Measurements from ENCODE around the gene DTHD1. TPM values are rescaled to one million over a fixed set of nuclear protein-coding genes. Genes with fewer than 3 reads are reported as not detected.

The DTHD1 gene
- total RNA-seq, 1 donor from 2014 or later = not detected

- Histone ChIP-seq H2AFZ (replicated peaks) (peak overlapping the region; percentile 100), H3K79me2 (ENCODE audit: low read depth) (no peaks in the 10 kb centered on the region), H3K36me3 (no peaks in the 10 kb centered on the region), H3K9ac (no peak overlapping the region), H3K4me2 (peak overlapping the region; percentile 82), H3K27me3 (peaks cover 44% of the 10 kb centered on the region), H3K9me3 (ENCODE audit: low read depth) (no peaks in the 10 kb centered on the region), H3F3A (ENCODE audit: low read depth) (peaks cover 7% of the 10 kb centered on the region), H3K4me3 (peak overlapping the region; percentile 79), H3K4me1 (no peaks in the 10 kb centered on the region), H3K27ac (no peak overlapping the region), H4K20me1 (ENCODE audit: low read depth) (no peaks in the 10 kb centered on the region)
- Mint-ChIP-seq H3K27me3 (ENCODE audit: insufficient read depth, low read depth) (peaks cover 11% of the 10 kb centered on the region), H3K36me3 (no peaks in the 10 kb centered on the region), H3K4me1 (peaks cover 6% of the 10 kb centered on the region), H3K27ac (no peak overlapping the region), H3K9me3 (no peaks in the 10 kb centered on the region), H3K4me3 (peak overlapping the region; percentile 88)
- TF ChIP-seq EZH2phosphoT487 (IDR thresholded peaks at IDR 0.05) (no peak), CTCF (IDR thresholded peaks at IDR 0.05) (no peak), EZH2 (IDR thresholded peaks at IDR 0.05) (peak; percentile 33)
- no peak for DNase-seq (ENCODE audit: low spot score)
Measured at GRCh38 chr4:36243355-36244256, 37.8 kb upstream of the DTHD1 start.

- H3K27ac Mint-ChIP-seq = no peak within 1 kb of the TSS
- H3K27me3 Mint-ChIP-seq (ENCODE audit: insufficient read depth, low read depth) = peaks cover 15% of the 10 kb centered on the region
- peak; percentile 80 for DNase-seq (ENCODE audit: low spot score)
- H3K36me3 ChIP-seq = no peaks in the 10 kb centered on the region
- no peak within 1 kb of the TSS for H3K27ac ChIP-seq
- H3K4me2 ChIP-seq = peak within 1 kb of the TSS; percentile 82
- H3K36me3 Mint-ChIP-seq = no peaks in the 10 kb centered on the region
- H3K4me3 ChIP-seq = peak within 1 kb of the TSS; percentile 79
- no peak for TF ChIP-seq EZH2 (IDR thresholded peaks at IDR 0.05)
- peak; percentile 34 for TF ChIP-seq CTCF (IDR thresholded peaks at IDR 0.05)
- H3K4me3 Mint-ChIP-seq = peak within 1 kb of the TSS; percentile 92
- H4K20me1 ChIP-seq (ENCODE audit: low read depth) = no peaks in the 10 kb centered on the region
- H3K9me3 ChIP-seq (ENCODE audit: low read depth) = no peaks in the 10 kb centered on the region
- H3K4me1 ChIP-seq = no peaks in the 10 kb centered on the region
- H3F3A ChIP-seq (ENCODE audit: low read depth) = peaks cover 7% of the 10 kb centered on the region
- H3K9me3 Mint-ChIP-seq = no peaks in the 10 kb centered on the region
- peak within 1 kb of the TSS; percentile 100 for H2AFZ ChIP-seq (replicated peaks)
- H3K4me1 Mint-ChIP-seq = peaks cover 6% of the 10 kb centered on the region
- H3K27me3 ChIP-seq = peaks cover 44% of the 10 kb centered on the region
- H3K9ac ChIP-seq = no peak within 1 kb of the TSS
- H3K79me2 ChIP-seq (ENCODE audit: low read depth) = no peaks in the 10 kb centered on the region
Measured at GRCh38 chr4:36244257-36245082, 36.9 kb upstream of the DTHD1 start, which contains the start of gene ARAP2. Gene ARAP2 (minus strand): TSS chr4:36244514. CDS start chr4:36229486, 15,028 bp downstream.

- Mint-ChIP-seq H3K27me3 (ENCODE audit: insufficient read depth, low read depth) (peaks cover 10% of the 10 kb centered on the region), H3K9me3 (no peaks in the 10 kb centered on the region), H3K36me3 (no peaks in the 10 kb centered on the region), H3K4me3 (no peak overlapping the region), H3K27ac (no peak overlapping the region), H3K4me1 (no peaks in the 10 kb centered on the region)
- Histone ChIP-seq H3K4me3 (no peak overlapping the region), H3K9me3 (ENCODE audit: low read depth) (no peaks in the 10 kb centered on the region), H4K20me1 (ENCODE audit: low read depth) (no peaks in the 10 kb centered on the region), H3K9ac (no peak overlapping the region), H3K27ac (no peak overlapping the region), H3K79me2 (ENCODE audit: low read depth) (no peaks in the 10 kb centered on the region), H3K4me2 (no peak overlapping the region), H3F3A (ENCODE audit: low read depth) (peaks cover 5% of the 10 kb centered on the region), H2AFZ (replicated peaks) (no peak overlapping the region), H3K4me1 (no peaks in the 10 kb centered on the region), H3K27me3 (peaks cover 13% of the 10 kb centered on the region), H3K36me3 (no peaks in the 10 kb centered on the region)
- DNase-seq (ENCODE audit: low spot score) = no peak
- TF ChIP-seq CTCF (IDR thresholded peaks at IDR 0.05) = no peak
- TF ChIP-seq EZH2 (IDR thresholded peaks at IDR 0.05) = no peak
- no peak for TF ChIP-seq EZH2phosphoT487 (IDR thresholded peaks at IDR 0.05)
Measured at GRCh38 chr4:36249610-36250009, 31.8 kb upstream of the DTHD1 start.

Measured in neural progenitor cell (in vitro differentiated cells).